GM19240 (cell line): ENCODE results near the gene LPP.

Source experiments
- DNase-seq: peaks from one replicate; pipeline ENCODE4 v3.0.0; 2011; ENCODE audit warnings: low spot score; ENCODE audit not compliant: insufficient read length

The LPP gene

DNA sequence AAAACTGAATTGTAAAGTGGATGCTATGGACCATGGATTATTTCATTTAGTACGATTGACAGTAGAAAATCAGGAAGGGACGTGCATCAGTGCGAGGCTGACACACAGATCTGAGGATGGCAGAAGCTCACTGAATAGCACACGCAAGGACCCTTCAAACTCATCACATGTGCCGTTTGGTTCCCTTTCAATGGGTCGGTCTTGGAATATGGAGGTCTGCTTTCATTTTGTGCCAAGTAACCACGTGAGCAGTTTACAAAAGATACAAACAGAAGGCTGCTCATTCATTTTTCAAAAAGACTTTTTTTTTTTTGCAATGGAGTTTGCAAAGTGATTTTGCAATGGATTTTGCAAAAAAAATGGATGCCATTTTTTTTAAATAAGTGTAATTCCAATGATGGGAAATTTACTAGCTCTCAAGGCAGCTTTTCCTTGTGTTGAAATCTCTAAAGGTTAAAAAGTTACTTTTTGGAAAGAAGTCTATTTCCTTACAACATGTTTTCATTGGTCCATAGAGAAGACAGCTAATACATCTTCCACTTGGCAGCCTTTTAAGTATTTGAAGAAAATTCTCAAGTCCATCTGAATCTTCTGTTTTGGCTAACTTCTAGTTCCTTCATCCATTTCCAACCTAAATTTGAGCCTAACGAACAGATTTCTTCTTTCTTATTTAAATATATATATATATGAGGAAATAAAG, 625.5 kb downstream of the LPP start:
- DNase-seq: no peak

DNA sequence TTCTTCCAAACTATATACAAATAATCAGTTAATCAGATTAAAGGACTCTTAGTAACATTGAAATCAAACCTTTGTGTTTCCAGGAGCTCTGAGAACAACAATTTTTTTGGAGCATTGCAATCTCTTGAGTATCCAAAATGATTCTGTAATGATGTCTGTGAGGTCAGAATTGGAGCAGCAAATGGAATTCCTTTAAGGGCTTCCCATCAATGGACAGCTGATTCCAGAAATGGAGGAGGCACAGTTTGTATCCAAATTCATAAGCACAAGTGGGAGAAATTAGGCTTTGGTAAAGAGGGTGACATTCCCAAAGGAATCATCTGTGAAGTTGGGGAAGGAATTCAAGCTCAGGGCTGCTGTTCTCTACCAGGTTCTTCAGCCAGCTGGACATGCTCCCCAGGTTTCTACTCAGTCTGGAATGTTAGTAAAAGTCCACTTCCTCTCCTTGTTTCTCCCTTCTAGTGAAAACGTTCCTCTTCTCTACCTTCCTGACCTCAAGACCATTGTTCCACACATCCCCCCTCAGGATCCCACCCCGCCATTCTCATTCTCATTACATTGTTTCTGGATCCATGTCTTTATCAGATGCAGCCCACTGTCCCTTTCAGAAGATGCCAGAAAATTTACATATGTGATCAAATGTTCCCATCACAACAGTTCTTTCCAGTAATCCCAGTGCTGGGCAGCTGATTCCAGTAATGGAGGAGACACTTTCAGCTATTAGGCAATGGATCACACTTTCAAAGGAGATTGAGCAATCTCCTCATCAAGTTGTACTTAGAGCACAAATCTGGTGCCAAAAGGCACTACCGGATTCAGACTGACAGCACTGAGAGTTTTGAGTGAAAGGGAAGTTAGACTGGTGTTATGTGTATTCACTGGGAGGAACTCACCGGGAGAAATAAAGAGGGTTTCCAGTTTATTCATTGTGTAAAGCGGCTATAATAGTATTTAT, 626.5 kb downstream of the LPP start:
- DNase-seq: no peak

DNA sequence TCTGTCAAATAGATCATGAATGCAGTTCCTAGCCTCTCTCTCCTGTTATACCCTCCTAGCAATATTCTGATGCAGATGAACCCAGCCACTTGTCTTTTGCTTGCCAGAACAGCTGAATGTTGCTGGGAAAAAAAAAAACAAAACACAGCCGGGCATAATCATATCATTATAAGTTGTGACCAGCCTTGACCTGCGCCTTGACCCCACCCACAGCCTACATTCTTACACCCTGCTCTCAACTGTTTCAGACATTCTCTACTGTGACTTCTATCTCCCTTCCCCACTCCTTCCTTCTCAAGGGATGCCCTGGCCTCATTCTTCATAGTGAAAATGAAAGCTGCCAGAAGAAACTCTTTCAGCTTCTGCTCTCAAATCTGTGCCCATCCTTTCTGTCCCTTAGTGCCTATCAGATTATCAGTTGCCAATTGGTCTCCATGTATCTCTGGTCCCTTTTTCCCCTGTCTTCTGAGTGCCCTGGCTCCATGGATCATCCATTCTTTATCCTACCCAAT, 628.7 kb downstream of the LPP start:
- DNase-seq: no peak

DNA sequence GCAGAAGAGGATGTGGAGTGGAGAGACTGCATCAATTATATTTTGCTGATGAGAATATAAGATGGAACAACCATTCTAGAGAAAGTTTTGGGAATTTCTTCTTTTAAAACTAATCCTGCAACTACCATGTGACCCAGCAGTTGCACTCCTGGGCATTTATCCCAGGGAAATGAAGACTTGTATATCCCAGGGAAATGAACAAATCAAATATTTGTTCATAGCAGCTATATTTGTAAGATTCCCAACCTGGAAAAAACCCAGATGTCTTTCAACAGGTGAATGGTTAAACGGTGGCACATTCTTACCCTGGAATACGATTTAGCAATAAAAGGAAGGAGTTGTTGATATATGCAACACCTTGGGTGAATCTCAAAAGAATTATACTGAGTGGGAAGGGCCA, 632.5 kb downstream of the LPP start:
- no peak for DNase-seq

DNA sequence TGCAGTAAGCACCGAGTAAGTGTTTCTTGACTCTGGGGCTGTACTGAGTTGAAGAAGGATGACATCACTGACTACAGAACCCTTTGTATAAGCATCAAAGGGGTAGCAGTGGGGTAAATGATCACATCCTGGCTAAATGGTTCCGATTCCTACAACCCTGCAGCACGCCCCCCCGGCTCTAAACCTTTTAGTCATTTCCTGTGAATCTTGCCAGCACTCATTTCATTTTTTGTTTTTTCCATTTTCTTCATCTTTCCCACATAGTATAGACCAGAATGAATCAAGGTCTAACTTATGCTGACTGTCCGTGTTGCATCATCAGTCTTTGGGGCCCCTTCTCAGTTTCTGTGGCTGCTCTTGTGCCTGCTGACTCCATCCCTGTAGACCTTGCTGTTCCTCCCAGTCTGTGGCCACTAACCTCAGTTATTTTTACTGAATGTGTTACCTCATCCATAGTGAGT, 634.7 kb downstream of the LPP start:
- DNase-seq: no peak

DNA sequence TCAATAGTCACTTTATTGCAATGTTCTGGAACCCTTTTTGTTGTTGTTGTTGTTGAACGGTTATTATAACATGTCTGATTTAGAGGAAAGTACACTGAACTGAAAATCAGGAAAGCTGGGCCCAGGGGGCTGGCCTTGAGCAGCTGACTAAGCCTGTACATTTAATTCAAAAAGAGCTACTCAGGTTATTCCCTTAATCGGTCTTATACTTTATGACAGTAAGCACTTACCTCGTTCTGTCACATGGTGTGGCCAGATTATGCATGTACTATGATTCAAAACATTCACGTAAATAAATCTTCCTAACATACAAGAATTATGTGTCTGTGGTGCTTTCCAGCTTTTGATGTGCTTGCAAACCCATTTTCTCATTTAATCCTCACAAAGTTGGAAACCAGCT, 635.3 kb downstream of the LPP start:
- no peak for DNase-seq

DNA sequence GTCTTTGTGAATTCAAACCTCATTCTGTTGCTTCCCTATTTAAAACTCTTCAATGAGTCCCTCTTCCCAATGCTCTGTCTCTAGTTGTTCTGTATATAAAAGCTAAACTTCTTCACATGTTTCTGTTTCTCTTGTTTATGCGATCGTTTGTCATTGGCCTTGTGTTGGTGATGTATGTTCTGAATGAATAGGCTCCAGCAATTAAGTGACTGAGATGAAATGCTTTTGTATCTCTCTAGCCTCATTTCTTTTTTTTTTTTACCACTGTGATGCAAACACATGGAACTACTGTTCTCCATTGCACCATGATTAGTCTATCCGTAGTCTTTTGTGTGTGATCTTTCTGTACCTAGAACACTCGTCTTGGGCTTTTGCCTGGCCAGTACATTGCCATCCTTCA, 637.4 kb downstream of the LPP start:
- no peak for DNase-seq

DNA sequence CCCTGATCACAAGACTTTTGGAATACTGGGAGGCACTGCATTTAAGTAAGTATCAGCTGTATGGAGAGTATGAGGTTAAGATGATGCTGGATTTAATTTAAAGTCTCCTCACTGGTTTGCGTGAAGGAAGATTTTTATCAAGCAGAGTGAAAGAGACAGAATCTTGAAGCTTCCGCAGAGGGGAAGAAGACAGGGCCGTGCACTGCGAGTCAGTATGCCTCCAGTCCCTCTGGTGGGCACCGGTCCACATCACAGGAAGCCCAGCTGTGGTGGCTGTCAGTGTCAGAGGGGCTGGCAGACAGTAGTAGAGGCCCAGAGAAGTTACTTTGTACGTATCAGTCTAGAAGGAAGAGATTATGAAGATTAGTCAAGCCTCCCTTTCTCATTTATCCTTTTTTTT, 638.8 kb downstream of the LPP start:
- DNase-seq: no peak

DNA sequence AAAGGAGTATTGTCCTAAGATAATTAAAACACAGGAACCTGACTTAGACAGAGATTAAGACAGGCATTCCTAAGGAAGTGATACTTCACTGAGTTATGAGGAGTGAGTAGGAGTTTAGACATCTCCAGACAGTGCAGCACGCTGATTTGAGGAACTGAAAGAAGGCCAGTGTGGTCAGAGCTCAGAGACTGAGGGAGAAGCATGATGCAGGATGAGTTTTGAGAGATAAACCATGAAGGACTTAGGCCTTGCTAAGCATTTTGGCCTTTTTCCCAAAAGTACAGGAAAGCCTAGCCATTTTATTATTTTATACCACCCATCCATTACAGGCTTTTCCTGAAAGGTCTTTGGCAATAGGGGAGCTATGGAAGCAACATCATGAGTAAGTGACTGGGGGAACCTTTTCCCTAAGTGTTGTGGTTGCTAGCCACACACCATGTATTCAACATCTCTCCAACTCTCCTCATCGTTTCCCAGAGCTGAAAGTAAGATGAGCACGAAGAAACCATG, 642.2 kb downstream of the LPP start:
- peak; percentile 5 for DNase-seq

DNA sequence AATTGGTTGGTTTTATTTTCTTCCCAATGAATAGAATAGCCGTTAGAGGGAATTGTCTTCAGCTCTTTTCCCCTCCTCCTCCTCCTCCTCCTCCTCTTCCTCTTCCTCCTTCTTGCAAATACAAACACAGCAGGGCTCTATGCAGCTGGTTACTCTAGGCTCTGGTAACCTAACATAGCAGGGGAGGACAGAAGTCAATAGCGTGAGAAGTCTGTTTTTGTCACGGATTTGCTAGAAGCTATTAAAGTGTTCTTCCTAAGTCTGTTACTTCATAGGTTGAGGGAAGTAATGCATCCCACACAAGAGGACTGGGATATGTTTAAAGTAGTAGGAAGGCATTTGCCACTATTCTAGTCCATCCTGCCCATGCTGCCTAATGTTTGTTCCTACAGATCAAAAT, 643.1 kb downstream of the LPP start:
- no peak for DNase-seq

DNA sequence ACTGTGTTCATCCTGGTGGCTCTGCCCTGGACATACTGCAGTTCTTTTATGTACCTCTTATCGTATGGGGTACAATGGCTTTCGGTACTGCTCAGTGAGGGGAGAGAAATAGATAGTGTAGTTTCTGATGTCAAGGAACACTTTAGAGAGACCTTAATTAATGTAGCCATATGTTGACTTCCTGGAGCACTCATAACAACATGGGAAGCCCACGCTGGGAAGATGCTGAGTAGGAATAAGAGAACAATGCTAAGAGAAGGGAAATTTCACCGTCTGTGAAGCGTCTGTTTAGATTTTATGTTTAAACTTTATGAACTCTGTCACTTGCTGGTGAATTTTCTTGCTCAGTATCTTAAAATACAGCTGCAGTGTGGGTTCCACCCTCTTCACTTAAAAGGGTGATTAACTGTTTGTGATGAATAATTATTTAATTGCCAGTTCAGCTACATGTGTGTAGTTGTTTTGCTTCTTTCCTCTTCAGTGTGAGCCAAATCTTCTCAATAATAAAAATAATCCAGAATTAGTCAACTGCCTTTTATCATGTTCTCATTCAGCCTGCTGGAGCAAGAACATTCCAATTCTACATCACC, 644.7 kb downstream of the LPP start:
- DNase-seq: no peak

DNA sequence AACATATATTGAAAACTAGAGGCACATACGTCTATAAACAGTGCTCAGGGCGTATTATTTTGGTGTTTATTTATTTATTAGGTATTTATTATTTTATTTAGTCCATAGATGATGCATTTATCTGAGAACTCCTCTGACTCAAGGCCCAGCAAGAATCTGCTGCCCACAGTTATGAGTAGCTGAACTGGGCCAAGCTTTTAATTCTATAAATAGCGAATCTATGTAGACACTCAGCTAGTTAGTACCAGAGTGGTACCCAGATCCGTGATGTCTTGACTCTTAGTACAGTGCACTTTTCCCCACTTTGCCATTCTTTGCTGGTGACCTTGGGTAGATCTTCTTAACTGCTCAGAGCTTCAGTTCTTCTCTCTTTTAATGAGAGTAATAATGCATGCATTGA, 647.4 kb downstream of the LPP start:
- no peak for DNase-seq

DNA sequence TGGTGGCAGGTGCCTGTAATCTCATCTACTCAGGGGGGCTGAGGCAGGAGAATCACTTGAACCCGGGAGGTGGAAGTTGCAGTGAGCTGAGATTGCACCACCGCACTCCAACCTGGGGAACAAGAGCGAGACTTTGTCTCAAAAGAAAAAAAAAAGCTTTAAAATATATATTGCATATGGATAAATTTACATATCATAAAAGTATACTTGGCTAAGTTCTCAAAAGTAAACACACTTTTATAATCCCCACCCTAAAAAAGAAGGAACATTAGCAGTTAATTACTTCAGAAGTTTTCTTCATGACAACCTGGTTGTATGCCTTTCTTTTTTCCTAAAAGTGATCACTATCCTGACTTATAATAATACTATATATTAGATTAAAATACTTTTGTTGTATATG, 648.7 kb downstream of the LPP start:
- no peak for DNase-seq

DNA sequence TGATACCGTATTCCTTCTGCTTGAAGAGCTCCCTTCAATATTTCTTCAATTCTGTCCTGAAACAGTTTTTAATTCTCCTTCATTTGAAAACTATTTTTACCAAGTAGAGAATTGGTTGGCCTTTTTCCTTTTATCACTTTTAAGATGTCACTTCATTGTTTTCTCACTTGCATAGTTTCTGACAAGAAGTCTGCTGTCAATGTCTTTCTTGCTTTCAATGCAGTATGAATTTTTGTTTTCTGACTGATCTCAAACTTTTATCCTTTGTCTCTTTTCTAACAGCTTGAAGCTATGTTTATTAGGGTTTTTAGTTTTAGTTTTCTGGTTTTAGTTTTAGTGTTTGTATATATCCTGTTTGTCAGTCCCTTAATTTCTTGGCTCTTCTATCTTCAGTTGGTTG, 653.0 kb downstream of the LPP start:
- DNase-seq: no peak

DNA sequence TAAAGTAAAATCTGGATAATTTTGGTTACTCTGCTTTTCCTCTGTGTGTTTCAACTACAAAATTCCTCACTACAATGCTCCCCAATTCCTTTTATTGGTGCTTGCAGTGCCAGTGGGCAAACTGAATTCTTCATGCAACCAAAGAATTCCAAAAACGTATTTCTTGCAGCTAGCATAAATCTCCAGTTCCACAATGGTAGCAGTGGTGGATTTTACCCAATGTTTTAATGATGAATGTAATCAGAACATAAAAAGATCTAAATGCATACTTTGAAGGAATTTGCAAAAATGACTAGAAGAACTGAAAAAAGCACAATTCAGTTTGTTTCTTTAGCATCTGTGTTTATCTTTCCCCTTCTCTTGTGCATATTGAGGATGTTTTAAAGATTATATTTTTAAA, 658.2 kb downstream of the LPP start:
- DNase-seq: no peak

DNA sequence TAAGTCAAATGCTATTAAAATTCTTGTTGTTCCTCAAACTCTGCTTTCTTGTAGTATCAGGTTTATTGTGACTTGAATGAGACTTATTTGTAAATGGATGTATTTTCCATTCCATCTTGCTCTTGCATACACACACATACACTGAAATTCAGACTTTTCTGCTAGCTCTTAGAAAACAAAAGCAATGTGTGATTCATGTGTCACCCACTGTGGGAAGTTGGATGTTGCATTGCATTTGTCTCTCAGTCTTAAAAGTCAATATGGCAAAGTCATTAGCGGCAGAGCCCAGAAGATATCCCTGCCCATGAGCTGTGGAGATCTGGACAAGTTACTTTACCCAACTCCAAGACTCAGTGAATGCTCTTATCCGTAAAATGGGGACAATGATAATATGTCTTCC, 660.6 kb downstream of the LPP start:
- DNase-seq: no peak

DNA sequence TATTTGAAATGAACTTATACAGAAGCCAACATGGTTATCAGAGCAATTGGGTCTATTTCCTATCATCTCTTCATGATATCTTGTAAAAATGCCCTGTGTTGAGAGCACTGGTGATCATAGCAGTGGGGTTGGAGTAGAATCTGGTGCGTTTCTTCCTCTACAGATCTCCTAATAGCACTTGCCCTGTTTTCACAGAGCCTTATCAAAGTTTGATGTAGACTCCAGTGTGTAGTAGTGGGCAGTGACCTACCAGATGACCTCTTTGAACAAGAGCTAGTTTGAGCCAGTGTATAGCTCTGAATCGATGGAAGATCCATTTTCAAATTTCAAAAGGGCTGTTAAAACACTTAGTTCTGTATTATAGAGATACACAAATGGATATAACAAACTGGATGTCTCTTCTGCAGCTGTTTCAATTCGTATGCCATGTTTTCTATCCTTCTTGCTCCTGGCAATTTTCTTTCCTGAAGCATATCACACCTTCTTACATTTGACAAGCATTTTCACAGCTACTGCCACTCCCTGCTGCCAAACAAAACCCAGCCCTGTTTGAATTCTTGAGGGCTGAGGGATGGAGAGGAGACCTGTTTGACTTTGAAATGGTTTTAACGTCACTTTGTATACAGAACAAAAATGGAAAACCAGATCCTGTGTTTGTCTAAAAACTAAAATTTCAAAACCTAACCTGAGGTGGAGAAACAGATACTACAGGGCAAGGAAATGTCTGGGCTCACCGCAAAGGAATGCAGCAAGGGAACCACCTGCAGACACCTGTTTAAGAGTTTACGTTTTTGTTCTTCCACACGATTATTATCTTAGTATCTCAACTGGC, 663.4 kb downstream of the LPP start:
- DNase-seq: no peak

DNA sequence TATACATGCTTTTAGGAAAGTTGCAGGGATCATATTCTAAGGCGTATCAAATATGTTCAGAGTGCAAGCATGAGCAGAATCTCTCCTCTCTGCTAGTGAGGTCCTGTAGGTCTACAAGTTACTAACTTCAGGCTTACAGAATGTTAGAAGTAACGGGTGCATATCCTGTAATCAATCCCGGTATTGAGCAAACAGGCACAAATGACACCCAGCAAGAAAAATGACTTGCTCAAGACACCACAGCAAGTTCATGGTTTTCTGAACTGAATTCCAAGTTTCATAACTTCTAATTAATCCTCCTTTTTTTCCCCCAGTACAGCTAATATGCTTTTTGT, 663.9 kb downstream of the LPP start:
- no peak for DNase-seq

DNA sequence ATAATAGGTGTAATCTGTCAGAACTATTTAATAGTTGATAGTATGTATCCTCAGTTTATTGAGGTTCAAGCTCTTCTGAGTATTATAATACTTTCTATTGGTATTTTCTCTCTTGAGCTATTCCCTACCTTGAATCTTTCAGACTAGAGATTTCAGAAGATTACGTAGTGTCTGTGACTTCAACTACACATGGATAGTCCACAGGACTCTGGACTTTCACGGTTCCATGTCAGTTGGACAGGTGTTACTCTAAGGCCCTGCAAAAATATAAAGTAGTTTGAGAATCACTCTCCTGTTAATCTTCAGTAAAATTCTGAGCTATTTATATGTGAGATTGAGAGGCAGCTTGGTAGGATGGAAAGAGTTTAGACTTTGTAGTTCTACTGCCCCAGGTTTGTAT, 664.3 kb downstream of the LPP start:
- no peak for DNase-seq

DNA sequence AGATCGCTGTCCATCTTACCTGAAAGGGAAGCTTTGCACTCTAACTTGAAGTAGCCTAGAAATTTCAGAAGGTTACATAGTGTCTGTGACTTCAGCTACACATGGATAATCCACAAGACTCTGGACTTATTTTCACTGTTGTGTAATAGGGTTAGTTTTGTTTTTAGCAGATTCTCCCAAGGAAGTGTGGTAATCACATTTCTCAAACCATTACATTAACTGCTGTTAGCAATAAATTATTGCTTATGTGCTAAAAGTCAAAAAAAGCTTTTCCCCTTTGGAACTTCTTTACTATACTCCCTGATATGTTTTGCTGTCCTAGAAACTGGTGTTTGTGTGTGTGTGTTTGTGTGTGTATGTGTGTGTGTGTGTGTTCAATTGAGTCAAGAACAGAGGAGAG, 666.0 kb downstream of the LPP start:
- no peak for DNase-seq

DNA sequence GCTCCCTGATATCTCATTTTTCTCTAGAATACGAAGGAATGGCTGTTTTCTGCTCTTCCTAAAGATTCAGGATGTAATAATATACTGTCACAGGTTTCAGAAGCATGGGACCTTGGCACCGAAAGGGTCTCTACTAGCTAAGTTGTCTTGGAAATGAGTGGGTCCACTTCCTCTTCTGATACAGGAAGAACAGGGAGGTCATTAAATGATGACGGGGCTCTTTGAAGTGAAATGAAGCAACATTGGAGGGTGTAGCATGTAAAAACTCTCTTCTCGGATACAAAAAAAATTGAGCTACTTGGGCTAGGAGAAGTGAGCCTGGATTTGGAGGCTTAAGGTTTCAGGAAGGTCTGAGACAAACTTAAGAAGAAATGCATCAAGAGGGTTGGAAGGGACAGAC, 668.0 kb downstream of the LPP start:
- DNase-seq: no peak
